K562 (cell line): ENCODE results near the gene ISYNA1. TPM values are rescaled to one million over a fixed set of nuclear protein-coding genes. Genes with fewer than 3 reads are reported as not detected.
A peak's percentile ranks its signal among the peaks of the same experiment; 100 is the strongest.

Experiments
- ADNP ChIP-seq: fragments of 200-800 bp; sonication (Bioruptor generic); IDR thresholded peaks from 2 replicates; pipeline ENCODE4 v1.6.1; 2016; ENCODE audit warnings: missing genetic modification characterization, missing compliant biosample characterization
- BRF1 ChIP-seq: IDR thresholded peaks from 3 replicates; pipeline ENCODE4 v1.6.1; 2011; ENCODE audit warnings: borderline replicate concordance, mild to moderate bottlenecking; ENCODE audit not compliant: insufficient read length; ENCODE audit errors: extremely low read depth
- CEBPB ChIP-seq: fragments of 450-650 bp; IDR thresholded peaks from 2 replicates; pipeline ENCODE4 v1.6.1; 2016; ENCODE audit warnings: missing genetic modification characterization, missing compliant biosample characterization
- DPF2 ChIP-seq: fragments of 450-650 bp; IDR thresholded peaks from 2 replicates; pipeline ENCODE4 v1.6.1; 2016
- E4F1 ChIP-seq: fragments of 250-450 bp; sonication (Bioruptor Pico); IDR thresholded peaks from 2 replicates; pipeline ENCODE4 v1.5.0; 2021; ENCODE audit warnings: mild to moderate bottlenecking, borderline replicate concordance
- EGR1 ChIP-seq: fragments of 450-650 bp; conservative IDR thresholded peaks from 2 replicates; pipeline ENCODE4 v1.6.1; 2017; ENCODE audit warnings: mild to moderate bottlenecking
- ELK1 ChIP-seq: sonication (generic); formaldehyde crosslinking; IDR thresholded peaks from 2 replicates; pipeline ENCODE4 v1.8.1; 2022; ENCODE audit warnings: missing genetic modification reagents
- HDAC1 ChIP-seq, 2 experiments: fragments of 450-650 bp; IDR thresholded peaks; 2 replicates each; pipeline ENCODE4 v1.6.1; 2016 to 2017; ENCODE audit warnings: inconsistent platforms in 1 of 2, mild to moderate bottlenecking in 1 of 2, moderate library complexity in 1 of 2
- HIVEP1 ChIP-seq: fragments of 250-450 bp; sonication (Bioruptor Pico); IDR thresholded peaks from 2 replicates; pipeline ENCODE4 v1.4.0; 2020; ENCODE audit warnings: mild to moderate bottlenecking
- HLTF ChIP-seq: fragments of 450-650 bp; IDR thresholded peaks from 2 replicates; pipeline ENCODE4 v1.6.1; 2016
- KDM1A ChIP-seq, 2 experiments: fragments of 450-650 bp; IDR thresholded peaks; 2 replicates each; pipeline ENCODE4 v1.6.1; 2016; ENCODE audit warnings: mild to moderate bottlenecking in 2 of 2
- NFIC ChIP-seq: fragments of 450-650 bp; IDR thresholded peaks from 2 replicates; pipeline ENCODE4 v1.6.1; 2017; ENCODE audit warnings: mild to moderate bottlenecking, inconsistent platforms
- PKNOX1 ChIP-seq: fragments of 450-650 bp; IDR thresholded peaks from 2 replicates; pipeline ENCODE4 v1.6.1; 2016
- RFX1 ChIP-seq: fragments of 450-650 bp; IDR thresholded peaks from 2 replicates; pipeline ENCODE4 v1.6.1; 2016; ENCODE audit warnings: mild to moderate bottlenecking, moderate library complexity
- SMARCA4 ChIP-seq: fragments of 450-650 bp; IDR thresholded peaks from 2 replicates; pipeline ENCODE4 v1.6.1; 2016
- SMC3 ChIP-seq: conservative IDR thresholded peaks from 2 replicates; pipeline ENCODE4 v1.6.1; 2011; ENCODE audit warnings: low read depth, low read length, improper control_type of control experiment; ENCODE audit not compliant: insufficient read depth
- SNIP1 ChIP-seq: fragments of 450-650 bp; IDR thresholded peaks from 2 replicates; pipeline ENCODE4 v1.7.1; 2017; ENCODE audit warnings: low read depth, mild to moderate bottlenecking
- TEAD4 ChIP-seq, 2 experiments: sonication (generic) in 1 of 2; formaldehyde crosslinking in 1 of 2; IDR thresholded peaks; 2 replicates each; pipeline versions ENCODE4 v1.6.1 to v1.8.0; 2012 to 2022; ENCODE audit warnings: borderline replicate concordance in 1 of 2, inconsistent platforms in 1 of 2, low read length in 1 of 2, mild to moderate bottlenecking in 1 of 2, missing genetic modification reagents in 1 of 2
- TOE1 ChIP-seq, 2 experiments: fragments of 450-650 bp in 1 of 2; sonication (generic) in 1 of 2; formaldehyde crosslinking in 1 of 2; IDR thresholded peaks; 2 replicates each; pipeline versions ENCODE4 v1.7.1 to v1.8.0; 2016 to 2022; ENCODE audit warnings: borderline replicate concordance in 2 of 2, mild to moderate bottlenecking in 2 of 2, antibody characterized with exemption in 1 of 2, inconsistent platforms in 1 of 2, low read depth in 1 of 2, missing genetic modification reagents in 1 of 2, moderate library complexity in 1 of 2
- ZNF253 ChIP-seq: fragments of 250-450 bp; sonication (Bioruptor Pico); conservative IDR thresholded peaks from 2 replicates; pipeline ENCODE4 v1.6.1; 2021; ENCODE audit warnings: mild to moderate bottlenecking
- ZNF740 ChIP-seq, 3 experiments: fragments of 200-800 bp in 1 of 3; sonication (Bioruptor generic) in 1 of 3; sonication (generic) in 1 of 3; formaldehyde crosslinking in 1 of 3; IDR thresholded peaks; 2 replicates each; pipeline versions ENCODE4 v1.6.1 to v1.8.0; 2016 to 2022; ENCODE audit warnings: mild to moderate bottlenecking in 2 of 3, missing compliant biosample characterization in 2 of 3, missing genetic modification characterization in 2 of 3, missing genetic modification reagents in 1 of 3
- polyA plus RNA-seq, 8 experiments: library from polyadenylated mRNA; depleted of rRNA in 4 of 8; stranded (reverse) in 5 of 8; unstranded in 3 of 8; fragments of >200 nt; fragmentation: Nextera tagmentation in 2 of 8; fragmentation: Illumina TruSeq in 1 of 8; extraction: Ambion mirVana in 2 of 8; extraction: Trizol in 1 of 8; gene quantifications; 2 replicates each; pipeline versions ENCODE4 v1.2.1 to v1.2.3, GENCODE V29; 2011 to 2014; ENCODE audit warnings: inconsistent platforms in 1 of 8, missing spikeins in 1 of 8
- total RNA-seq, 7 experiments: library from RNA; depleted of rRNA in 6 of 7; stranded (reverse); fragments of >200 nt in 6 of 7; fragmentation: Illumina TruSeq in 2 of 7; extraction: Trizol in 2 of 7; gene quantifications; 2 replicates each; pipeline versions ENCODE4 v1.2.1 to v1.2.3, GENCODE V29; 2011 to 2021; ENCODE audit warnings: low replicate concordance in 1 of 7

The ISYNA1 gene
- total and polyA plus RNA-seq, 9 of the 15 experiments (the other 6 are each of a cell fraction or from before 2014, with no cell fraction given), result 21.8 to 460 (median 93.2) TPM

GRCh38 chr19:18441804-18442788 lies 4.2 kb upstream of the ISYNA1 start (continued):
- TF ChIP-seq CEBPB, result no peak
- TF ChIP-seq RFX1, result no peak
- peak; percentile 61; the same call in 1 of the 2 replicates for TF ChIP-seq TEAD4 (IDR thresholded peaks at IDR 0.05; ENCODE audit: low read length)
- TF ChIP-seq TEAD4 (CRISPR knock-in tag; IDR thresholded peaks at IDR 0.05; ENCODE audit: borderline replicate concordance), result no peak
- TF ChIP-seq HDAC1 (IDR thresholded peaks at IDR 0.05), result peak in 1 of 2 experiments; percentile 74; a peak in 2 of 4 replicates
- peak in 1 of 2 experiments; percentile 74; a peak in 3 of 4 replicates for TF ChIP-seq KDM1A (IDR thresholded peaks at IDR 0.05)
- 0 out of 2 replicates have a peak, but pooled peaks have one; percentile 6 for TF ChIP-seq NFIC
- TF ChIP-seq EGR1, result peak; percentile 93
- TF ChIP-seq SMC3, result no peak
- no peak for TF ChIP-seq HIVEP1
- no peak for TF ChIP-seq E4F1
- TF ChIP-seq DPF2, result peak; percentile 81
- TF ChIP-seq BRF1, result no peak
- TF ChIP-seq PKNOX1, result no peak; the same call in 1 of the 2 replicates
- TF ChIP-seq ADNP (tag), result peak; percentile 93
- TF ChIP-seq ELK1, result no peak
- peak; percentile 55 for TF ChIP-seq SMARCA4
- TF ChIP-seq HLTF, result no peak
- no peak for TF ChIP-seq SNIP1
- TF ChIP-seq ZNF253 (CRISPR knock-in tag), result no peak
- TF ChIP-seq ZNF740 (CRISPR knock-in tag; IDR thresholded peaks at IDR 0.05), result no peak; the same call in 1 of the 2 replicates
- no peak for TF ChIP-seq ZNF740 (tag; IDR thresholded peaks at IDR 0.05)
- TF ChIP-seq TOE1 (IDR thresholded peaks at IDR 0.05; ENCODE audit: borderline replicate concordance), result 0 out of 2 replicates have a peak, but pooled peaks have one; percentile 37
- TF ChIP-seq TOE1 (CRISPR knock-in tag; IDR thresholded peaks at IDR 0.05; ENCODE audit: borderline replicate concordance, low read depth), result no peak
